Smooth muscle cell (in vitro differentiated cells): ENCODE results near the gene CEP112. TPM values are rescaled to one million over a fixed set of nuclear protein-coding genes. Genes with fewer than 3 reads are reported as not detected.

ENCODE experiments used
- DNase-seq: peaks from one replicate; lab custom pipeline; 2025; ENCODE audit not compliant: unreplicated experiment; lab: John Stamatoyannopoulos, UW
- H2AFZ ChIP-seq: fragments of 200-600 bp; sonication (generic); 2 replicates; pipeline ENCODE4 v1.6.0; 2016; ENCODE audit warnings: antibody characterized with exemption, low read depth, mild to moderate bottlenecking
- H3F3A ChIP-seq: fragments of 200-600 bp; sonication (generic); 2 replicates; pipeline ENCODE4 v1.6.0; 2017; ENCODE audit warnings: antibody characterized with exemption, low read depth
- H3K27ac ChIP-seq: fragments of 200-600 bp; sonication (generic); 2 replicates; pipeline ENCODE4 v1.5.1; 2016; ENCODE audit warnings: low read depth, mild to moderate bottlenecking
- H3K27me3 ChIP-seq: fragments of 200-600 bp; sonication (generic); 2 replicates; pipeline ENCODE4 v1.6.1; 2016; ENCODE audit warnings: low read depth, mild to moderate bottlenecking
- H3K36me3 ChIP-seq: fragments of 200-600 bp; sonication (generic); 2 replicates; pipeline ENCODE4 v1.5.1; 2016; ENCODE audit warnings: low read depth
- H3K4me1 ChIP-seq: fragments of 200-600 bp; sonication (generic); 2 replicates; pipeline ENCODE4 v1.5.1; 2016; ENCODE audit warnings: low read depth
- H3K4me2 ChIP-seq: fragments of 200-600 bp; sonication (generic); 2 replicates; pipeline ENCODE4 v1.6.0; 2016; ENCODE audit warnings: mild to moderate bottlenecking
- H3K4me3 ChIP-seq: fragments of 200-600 bp; sonication (generic); 2 replicates; pipeline ENCODE4 v1.5.1; 2016; ENCODE audit warnings: mild to moderate bottlenecking
- H3K79me2 ChIP-seq: fragments of 200-600 bp; sonication (generic); 2 replicates; pipeline ENCODE4 v1.6.0; 2016; ENCODE audit warnings: low read depth, mild to moderate bottlenecking
- H3K9ac ChIP-seq: fragments of 200-600 bp; sonication (generic); 2 replicates; pipeline ENCODE4 v1.6.0; 2016; ENCODE audit warnings: low read depth
- H3K9me3 ChIP-seq: fragments of 200-600 bp; sonication (generic); replicated peaks from 2 replicates; pipeline ENCODE4 v1.5.1; 2016; ENCODE audit warnings: low read depth
- H4K20me1 ChIP-seq: fragments of 200-600 bp; sonication (generic); 2 replicates; pipeline ENCODE4 v1.6.0; 2016; ENCODE audit warnings: low read depth
- WGBS: methylation state at CpG from one replicate; pipeline ENCODE4 v1.1.7; 2016; ENCODE audit warnings: low lambda C conversion rate; 5-methylcytosine and 5-hydroxymethylcytosine counted together
- polyA plus RNA-seq: library from polyadenylated mRNA; unstranded; fragments of >200 nt; fragmentation: Nextera tagmentation; extraction: Ambion mirVana; gene quantifications from 2 replicates; pipeline ENCODE4 v1.2.1, GENCODE V29; 2016
- total RNA-seq: library from RNA; depleted of rRNA; stranded (reverse); fragments of >200 nt; gene quantifications from 2 replicates; pipeline ENCODE4 v1.2.3, GENCODE V29; 2014
- TF ChIP-seq, protein P1 (sequence below): fragments of 200-600 bp; sonication (generic); IDR thresholded peaks from 2 replicates; pipeline ENCODE4 v1.5.1; 2017; ENCODE audit warnings: borderline replicate concordance, mild to moderate bottlenecking, antibody characterized with exemption; ENCODE audit not compliant: insufficient read depth, poor library complexity, severe bottlenecking

Gene CEP112
- total and polyA plus RNA-seq, 2 experiments from 2014 or later, result 8.3 to 9.9 TPM

GRCh38 chr17:66143657-66144282 is 48.2 kb downstream of the CEP112 start:
- Histone ChIP-seq H3F3A (no peaks in the 10 kb centered on the region), H3K4me1 (no peaks in the 10 kb centered on the region), H2AFZ (no peak overlapping the region), H3K27me3 (no peaks in the 10 kb centered on the region), H3K9me3 (no peaks in the 10 kb centered on the region), H4K20me1 (no peaks in the 10 kb centered on the region), H3K79me2 (no peaks in the 10 kb centered on the region), H3K27ac (no peak overlapping the region), H3K36me3 (no peaks in the 10 kb centered on the region), H3K9ac (no peak overlapping the region), H3K4me3 (no peak overlapping the region), H3K4me2 (no peak overlapping the region)
- TF ChIP-seq, protein P1, sequence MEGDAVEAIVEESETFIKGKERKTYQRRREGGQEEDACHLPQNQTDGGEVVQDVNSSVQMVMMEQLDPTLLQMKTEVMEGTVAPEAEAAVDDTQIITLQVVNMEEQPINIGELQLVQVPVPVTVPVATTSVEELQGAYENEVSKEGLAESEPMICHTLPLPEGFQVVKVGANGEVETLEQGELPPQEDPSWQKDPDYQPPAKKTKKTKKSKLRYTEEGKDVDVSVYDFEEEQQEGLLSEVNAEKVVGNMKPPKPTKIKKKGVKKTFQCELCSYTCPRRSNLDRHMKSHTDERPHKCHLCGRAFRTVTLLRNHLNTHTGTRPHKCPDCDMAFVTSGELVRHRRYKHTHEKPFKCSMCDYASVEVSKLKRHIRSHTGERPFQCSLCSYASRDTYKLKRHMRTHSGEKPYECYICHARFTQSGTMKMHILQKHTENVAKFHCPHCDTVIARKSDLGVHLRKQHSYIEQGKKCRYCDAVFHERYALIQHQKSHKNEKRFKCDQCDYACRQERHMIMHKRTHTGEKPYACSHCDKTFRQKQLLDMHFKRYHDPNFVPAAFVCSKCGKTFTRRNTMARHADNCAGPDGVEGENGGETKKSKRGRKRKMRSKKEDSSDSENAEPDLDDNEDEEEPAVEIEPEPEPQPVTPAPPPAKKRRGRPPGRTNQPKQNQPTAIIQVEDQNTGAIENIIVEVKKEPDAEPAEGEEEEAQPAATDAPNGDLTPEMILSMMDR, result no peak
- DNase-seq, result no peak
- 100% methylated on average over 2 of the region's 2 CpGs for WGBS

DNA sequence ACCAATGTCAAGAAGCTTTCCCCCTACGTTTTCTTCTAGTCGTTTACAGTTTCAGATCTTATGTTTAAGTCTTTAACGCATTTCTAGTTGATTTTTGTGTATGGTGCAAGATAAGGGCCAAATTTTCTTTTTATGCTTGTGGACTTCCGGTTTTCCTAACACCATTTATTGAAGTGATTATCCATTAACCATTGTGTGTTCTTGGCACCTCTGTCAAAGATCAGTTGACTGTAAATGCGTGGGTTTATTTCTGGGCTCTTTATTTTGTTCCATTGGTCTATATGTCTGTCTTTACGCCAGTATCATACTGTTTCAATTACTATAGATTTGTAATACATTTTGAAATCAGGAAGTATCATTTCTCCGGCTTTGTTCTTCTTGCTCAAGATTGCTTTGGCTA is 49.5 kb downstream of the CEP112 start:
- Histone ChIP-seq H4K20me1 (no peaks in the 10 kb centered on the region), H3F3A (no peaks in the 10 kb centered on the region), H3K27ac (no peak overlapping the region), H3K9ac (no peak overlapping the region), H2AFZ (no peak overlapping the region), H3K79me2 (no peaks in the 10 kb centered on the region), H3K36me3 (peaks cover 3% of the 10 kb centered on the region), H3K27me3 (no peaks in the 10 kb centered on the region), H3K4me1 (no peaks in the 10 kb centered on the region), H3K9me3 (no peaks in the 10 kb centered on the region), H3K4me3 (no peak overlapping the region), H3K4me2 (no peak overlapping the region)
- TF ChIP-seq, protein P1, result no peak
- WGBS, result 94% methylated on average over 7 of the region's 7 CpGs
- no peak for DNase-seq

GRCh38 chr17:66138120-66138519 is 53.8 kb downstream of the CEP112 start:
- peaks cover 10% of the 10 kb centered on the region for H3K36me3 ChIP-seq

More at GRCh38 chr17:66138120-66138519, 53.8 kb downstream of the CEP112 start:
- no peak overlapping the region for H2AFZ ChIP-seq
- no peaks in the 10 kb centered on the region for H3K79me2 ChIP-seq
- TF ChIP-seq, protein P1, result no peak
- no peak for DNase-seq
- no peak overlapping the region for H3K4me2 ChIP-seq
- no peak overlapping the region for H3K9ac ChIP-seq
- H3F3A ChIP-seq, result no peaks in the 10 kb centered on the region
- no peaks in the 10 kb centered on the region for H3K27me3 ChIP-seq
- no peaks in the 10 kb centered on the region for H3K9me3 ChIP-seq
- 97% methylated on average over 3 of the region's 3 CpGs for WGBS
- H3K27ac ChIP-seq, result no peak overlapping the region
- no peak overlapping the region for H3K4me3 ChIP-seq
- no peaks in the 10 kb centered on the region for H3K4me1 ChIP-seq
- H4K20me1 ChIP-seq, result no peaks in the 10 kb centered on the region
